Memory B cell (primary cell): ENCODE measurements around the gene RIF1.

Experiments used
- ATAC-seq: fragments of 150-1000 bp; cut with Tn5 transposase; 2 replicates; pipeline ENCODE4 v1.10.0; 2021; ENCODE audit warnings: low read depth, mild to moderate bottlenecking, moderate library complexity
- DNase-seq, 2 donors: peaks; one replicate each; pipeline ENCODE4 v3.0.0; 2022; ENCODE audit warnings: low spot score in 2 of 2
- H3K27ac Mint-ChIP-seq: one replicate; pipeline ENCODE4 v1.8.0; 2022; ENCODE audit warnings: mild to moderate bottlenecking, moderate library complexity, mixed read lengths
- H3K27me3 Mint-ChIP-seq: one replicate; pipeline ENCODE4 v1.8.0; 2022; ENCODE audit warnings: mixed read lengths
- H3K36me3 Mint-ChIP-seq: one replicate; pipeline ENCODE4 v1.8.0; 2022; ENCODE audit warnings: mild to moderate bottlenecking, mixed read lengths
- H3K4me1 Mint-ChIP-seq: one replicate; pipeline ENCODE4 v1.8.0; 2022; ENCODE audit warnings: mixed read lengths
- H3K4me3 Mint-ChIP-seq: one replicate; pipeline ENCODE4 v1.8.0; 2022; ENCODE audit warnings: mild to moderate bottlenecking, moderate library complexity, mixed read lengths
- H3K9me3 Mint-ChIP-seq: one replicate; pipeline ENCODE4 v1.8.0; 2022; ENCODE audit warnings: mixed read lengths

The RIF1 gene

DNA sequence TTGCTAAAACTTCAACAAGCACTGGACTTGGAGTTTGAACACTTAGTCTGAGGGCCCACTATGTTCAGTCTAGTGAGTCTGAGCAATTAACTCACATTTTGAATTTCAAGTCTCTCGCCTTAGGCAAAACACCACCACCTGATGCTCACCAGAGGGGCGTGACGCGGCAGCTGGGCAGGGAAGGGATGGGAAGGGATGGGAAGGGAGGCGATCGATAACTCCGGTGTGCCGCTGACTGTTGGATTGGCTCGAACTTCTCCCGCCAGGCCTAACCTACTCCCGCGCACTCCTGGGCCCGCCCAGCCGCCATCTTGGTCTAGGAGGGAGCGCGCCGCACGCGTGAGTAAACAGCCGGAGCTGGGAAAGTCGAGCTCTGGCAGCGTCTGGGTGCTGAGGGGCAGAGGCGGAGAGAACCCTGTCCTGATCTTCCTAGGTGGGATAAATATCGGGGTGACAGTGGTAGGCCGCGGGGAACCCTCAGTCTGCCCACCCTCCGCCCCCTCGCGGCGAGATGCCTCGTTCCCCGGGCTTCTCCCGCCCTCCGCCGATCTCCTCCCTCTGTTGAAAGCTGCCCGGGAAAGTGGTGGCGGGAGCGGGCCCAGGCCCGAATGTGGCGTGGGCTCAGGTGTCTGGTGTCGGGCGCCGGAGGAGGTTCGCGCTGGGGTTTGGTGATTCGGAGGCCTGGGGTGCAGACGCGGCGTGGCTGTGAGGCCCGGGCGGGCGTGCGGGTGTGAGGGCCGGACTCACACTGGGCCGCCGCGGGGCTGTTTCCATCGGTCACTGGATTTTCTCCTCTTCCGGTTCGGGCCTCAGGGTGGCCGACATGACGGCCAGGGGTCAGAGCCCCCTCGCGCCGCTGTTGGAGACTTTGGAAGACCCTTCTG is at the start of gene RIF1:
RIF1 (plus strand) TSS at position 302 of the 884 bp plus-strand sequence; CDS start at position 824, 522 bp downstream.
- no peaks in the 10 kb centered on the region for H3K9me3 Mint-ChIP-seq
- peak within 1 kb of the TSS; percentile 96 for H3K4me3 Mint-ChIP-seq
- peak; percentile 90 for ATAC-seq
- H3K27me3 Mint-ChIP-seq, result peaks cover 2% of the 10 kb centered on the region
- H3K36me3 Mint-ChIP-seq, result no peaks in the 10 kb centered on the region
- peak within 1 kb of the TSS; percentile 96 for H3K27ac Mint-ChIP-seq
- peak; percentile 64 to 75 for DNase-seq
- H3K4me1 Mint-ChIP-seq, result peaks cover 14% of the 10 kb centered on the region

DNA sequence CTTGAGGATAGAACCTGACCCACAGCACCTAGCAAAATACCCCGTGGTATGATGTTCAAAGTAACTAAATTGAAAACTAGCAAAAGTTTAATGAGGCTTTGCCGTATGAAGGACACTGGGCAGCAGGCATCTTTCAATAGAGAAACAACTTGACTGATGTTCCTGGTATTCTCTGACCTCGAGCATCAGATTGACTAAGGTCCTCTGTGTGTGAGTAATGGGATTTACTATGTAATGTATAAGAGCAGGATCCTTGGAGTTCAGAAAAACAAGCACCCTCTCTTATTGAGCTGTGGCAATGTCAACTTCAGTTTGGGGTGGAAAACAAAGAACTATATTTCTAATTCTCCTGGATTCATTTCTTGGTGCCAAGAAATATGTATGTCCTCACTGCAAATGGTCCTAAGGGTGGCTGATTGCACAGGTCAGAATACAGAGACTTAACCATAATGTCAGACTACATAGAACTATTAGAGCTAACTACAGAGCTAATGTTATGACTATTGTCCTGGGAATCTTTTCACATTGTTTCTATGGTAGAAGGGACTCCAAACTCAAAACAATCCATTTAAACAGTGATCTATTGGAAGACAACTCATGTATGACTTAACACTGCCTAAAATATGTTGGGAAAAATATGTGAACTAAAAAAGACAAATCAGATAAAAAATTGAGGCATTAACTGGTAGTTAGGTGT is 47.9 kb upstream of the RIF1 start:
- Mint-ChIP-seq H3K27ac (no peak overlapping the region), H3K36me3 (no peaks in the 10 kb centered on the region), H3K4me3 (no peak overlapping the region), H3K4me1 (no peaks in the 10 kb centered on the region), H3K9me3 (no peaks in the 10 kb centered on the region), H3K27me3 (no peaks in the 10 kb centered on the region)
- ATAC-seq (no peak), DNase-seq (no peak)

GRCh38 chr2:151363709-151364108 is 46.0 kb upstream of the RIF1 start:
- H3K27ac Mint-ChIP-seq, result no peak overlapping the region
- H3K4me1 Mint-ChIP-seq, result no peaks in the 10 kb centered on the region
- no peaks in the 10 kb centered on the region for H3K27me3 Mint-ChIP-seq
- ATAC-seq (peak; percentile 95), DNase-seq (no peak)
- H3K4me3 Mint-ChIP-seq, result peak overlapping the region; percentile 34
- no peaks in the 10 kb centered on the region for H3K9me3 Mint-ChIP-seq
- H3K36me3 Mint-ChIP-seq, result no peaks in the 10 kb centered on the region

- Mint-ChIP-seq H3K27me3 (peaks cover 3% of the 10 kb centered on the region), H3K27ac (no peak overlapping the region), H3K36me3 (no peaks in the 10 kb centered on the region), H3K4me3 (no peak overlapping the region), H3K4me1 (no peaks in the 10 kb centered on the region), H3K9me3 (no peaks in the 10 kb centered on the region)
- no peak for ATAC-seq
- no peak for DNase-seq
These were observed 42.1 kb upstream of the RIF1 start for GRCh38 chr2:151367571-151367970.

- DNase-seq (no peak), ATAC-seq (no peak)
- no peaks in the 10 kb centered on the region for H3K9me3 Mint-ChIP-seq
- H3K36me3 Mint-ChIP-seq, result no peaks in the 10 kb centered on the region
- no peaks in the 10 kb centered on the region for H3K4me1 Mint-ChIP-seq
- no peak overlapping the region for H3K4me3 Mint-ChIP-seq
- H3K27me3 Mint-ChIP-seq, result peaks cover 3% of the 10 kb centered on the region
- H3K27ac Mint-ChIP-seq, result no peak overlapping the region
These were observed 35.3 kb upstream of the RIF1 start for GRCh38 chr2:151374436-151374835.

DNA sequence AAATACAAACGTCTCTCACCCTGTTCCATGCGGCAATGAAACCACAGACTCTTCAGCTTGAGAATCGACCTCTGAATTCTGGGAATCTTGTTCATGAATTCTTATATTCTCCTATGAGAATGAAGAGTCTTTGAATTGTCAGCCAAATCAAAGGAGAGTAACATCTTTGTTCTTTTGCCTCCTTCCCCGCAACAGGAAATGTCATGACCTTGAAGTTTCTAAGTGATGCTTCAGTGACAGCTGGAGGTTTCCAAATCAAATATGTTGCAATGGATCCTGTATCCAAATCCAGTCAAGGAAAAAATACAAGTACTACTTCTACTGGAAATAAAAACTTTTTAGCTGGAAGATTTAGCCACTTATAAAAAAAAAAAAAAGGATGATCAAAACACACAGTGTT is 30.5 kb upstream of the RIF1 start:
- no peak for ATAC-seq
- Mint-ChIP-seq H3K4me3 (no peak overlapping the region), H3K4me1 (no peaks in the 10 kb centered on the region), H3K27ac (no peak overlapping the region), H3K36me3 (no peaks in the 10 kb centered on the region), H3K9me3 (no peaks in the 10 kb centered on the region), H3K27me3 (peaks cover 2% of the 10 kb centered on the region)
- DNase-seq, result no peak

- no peaks in the 10 kb centered on the region for H3K36me3 Mint-ChIP-seq
- peaks cover 2% of the 10 kb centered on the region for H3K27me3 Mint-ChIP-seq
- no peak overlapping the region for H3K27ac Mint-ChIP-seq
- ATAC-seq (no peak), DNase-seq (no peak)
- H3K4me1 Mint-ChIP-seq, result no peaks in the 10 kb centered on the region
- no peak overlapping the region for H3K4me3 Mint-ChIP-seq
- H3K9me3 Mint-ChIP-seq, result no peaks in the 10 kb centered on the region
These were observed 29.0 kb upstream of the RIF1 start for GRCh38 chr2:151380580-151381235.

DNA sequence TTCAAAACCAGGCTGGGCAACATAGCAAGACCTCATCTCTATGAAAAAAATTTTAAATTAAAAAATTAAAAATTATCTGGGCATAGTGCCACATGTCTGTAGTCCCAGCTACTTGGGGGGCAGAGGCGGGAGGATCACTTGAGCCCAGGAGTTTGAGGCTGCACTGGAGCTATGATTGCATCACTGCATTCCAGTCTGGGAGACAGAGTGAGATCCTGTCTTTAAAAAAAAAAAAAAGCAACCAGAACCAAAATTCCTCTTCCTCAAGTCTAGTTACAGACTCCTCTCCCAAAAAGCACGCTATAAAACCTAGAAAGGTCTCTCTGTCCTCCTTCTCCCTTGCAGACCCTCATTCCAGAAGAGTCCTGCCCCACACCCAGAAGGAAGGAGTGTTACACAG is 28.4 kb upstream of the RIF1 start:
- H3K4me1 Mint-ChIP-seq, result no peaks in the 10 kb centered on the region

GRCh38 chr2:151388011-151388410 is 21.7 kb upstream of the RIF1 start:
- peaks cover 6% of the 10 kb centered on the region for H3K27me3 Mint-ChIP-seq
- no peak overlapping the region for H3K4me3 Mint-ChIP-seq
- no peak overlapping the region for H3K27ac Mint-ChIP-seq
- H3K9me3 Mint-ChIP-seq, result peaks cover 3% of the 10 kb centered on the region
- H3K36me3 Mint-ChIP-seq, result peaks cover 3% of the 10 kb centered on the region
- H3K4me1 Mint-ChIP-seq, result no peaks in the 10 kb centered on the region
- ATAC-seq (no peak), DNase-seq (no peak)

More for the DNA sequence above, 28.4 kb upstream of the RIF1 start:
- Mint-ChIP-seq H3K27me3 (peaks cover 2% of the 10 kb centered on the region), H3K4me3 (no peak overlapping the region), H3K9me3 (no peaks in the 10 kb centered on the region), H3K27ac (no peak overlapping the region), H3K36me3 (no peaks in the 10 kb centered on the region)
- ATAC-seq (no peak), DNase-seq (no peak)

- no peak for ATAC-seq
- H3K36me3 Mint-ChIP-seq, result peaks cover 3% of the 10 kb centered on the region
These were observed 18.3 kb upstream of the RIF1 start for GRCh38 chr2:151391436-151391835.

DNA sequence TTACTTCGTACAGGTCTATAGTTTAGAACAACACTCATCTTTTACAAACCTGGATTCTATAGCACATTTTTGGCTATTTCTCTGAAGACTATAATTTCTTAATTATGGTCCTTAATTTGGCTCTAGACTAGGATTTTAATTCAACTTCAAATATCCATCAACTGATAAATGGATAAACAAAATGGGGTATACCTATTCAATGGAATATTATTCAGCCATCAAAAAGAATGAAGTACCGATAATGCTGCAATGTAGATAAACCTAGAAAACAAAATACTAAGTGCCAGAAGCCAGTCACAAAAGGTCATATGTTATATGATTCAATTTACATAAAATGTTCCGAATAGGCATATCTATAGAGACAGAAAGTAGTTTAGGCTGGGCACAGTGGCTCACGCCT is 15.2 kb upstream of the RIF1 start:
- no peak for DNase-seq
- H3K27ac Mint-ChIP-seq, result no peak overlapping the region
- ATAC-seq, result no peak
- H3K9me3 Mint-ChIP-seq, result peaks cover 3% of the 10 kb centered on the region
- H3K4me1 Mint-ChIP-seq, result no peaks in the 10 kb centered on the region
- peaks cover 3% of the 10 kb centered on the region for H3K36me3 Mint-ChIP-seq
- peaks cover 4% of the 10 kb centered on the region for H3K27me3 Mint-ChIP-seq
- H3K4me3 Mint-ChIP-seq, result no peak overlapping the region

More at GRCh38 chr2:151391436-151391835, 18.3 kb upstream of the RIF1 start:
- Mint-ChIP-seq H3K4me1 (no peaks in the 10 kb centered on the region), H3K4me3 (no peak overlapping the region), H3K27me3 (peaks cover 4% of the 10 kb centered on the region), H3K27ac (no peak overlapping the region), H3K9me3 (peaks cover 3% of the 10 kb centered on the region)
- DNase-seq, result no peak

DNA sequence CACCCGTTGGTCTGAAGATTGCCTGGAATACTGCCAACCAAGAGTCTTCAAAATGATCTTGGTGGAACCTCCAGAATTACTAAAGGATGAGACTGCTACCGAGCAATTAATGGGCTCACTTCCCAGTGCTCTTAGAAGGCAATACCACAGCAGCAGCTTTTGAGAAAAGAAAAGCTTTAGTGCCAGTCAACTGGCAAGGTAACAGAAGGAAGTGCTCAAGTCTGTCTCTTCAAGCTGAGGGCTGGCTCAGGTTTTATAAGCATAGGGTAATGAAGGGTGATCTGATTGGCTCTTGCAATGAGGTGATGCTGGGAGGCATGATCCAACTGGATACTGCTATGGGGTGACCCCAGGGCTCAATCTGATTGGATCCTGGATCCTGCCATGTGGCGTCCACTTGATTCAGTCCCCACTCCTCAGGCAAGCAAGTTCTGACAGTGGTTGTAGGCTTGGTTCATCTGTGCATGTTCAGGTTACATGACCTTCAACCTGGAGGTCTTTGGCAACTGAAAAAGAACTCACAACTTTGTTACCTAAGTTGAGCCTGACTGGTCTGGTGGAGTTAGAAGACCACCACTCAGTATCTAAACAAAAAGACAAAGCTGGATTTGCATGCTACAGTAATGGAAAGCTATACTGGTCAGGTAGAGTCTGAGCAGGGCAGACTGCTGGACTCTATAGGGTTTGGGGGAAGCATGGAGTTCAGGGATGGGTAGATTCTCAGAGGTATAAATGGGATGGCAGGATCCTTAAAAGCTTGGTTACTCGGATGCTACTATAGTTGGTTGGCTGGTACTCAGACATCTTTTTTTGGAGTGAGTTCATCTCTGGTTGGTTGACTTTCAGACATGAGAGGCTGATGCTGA is 14.0 kb upstream of the RIF1 start:
- no peak overlapping the region for H3K4me3 Mint-ChIP-seq
- ATAC-seq (no peak), DNase-seq (no peak)
- H3K27me3 Mint-ChIP-seq, result peaks cover 2% of the 10 kb centered on the region
- H3K4me1 Mint-ChIP-seq, result no peaks in the 10 kb centered on the region
- peaks cover under 1% of the 10 kb centered on the region for H3K9me3 Mint-ChIP-seq
- H3K36me3 Mint-ChIP-seq, result no peaks in the 10 kb centered on the region
- H3K27ac Mint-ChIP-seq, result no peak overlapping the region

- H3K4me3 Mint-ChIP-seq, result no peak overlapping the region
- H3K9me3 Mint-ChIP-seq, result no peaks in the 10 kb centered on the region
- H3K4me1 Mint-ChIP-seq, result no peaks in the 10 kb centered on the region
- H3K36me3 Mint-ChIP-seq, result no peaks in the 10 kb centered on the region
- DNase-seq, result no peak
- no peak for ATAC-seq
- no peaks in the 10 kb centered on the region for H3K27me3 Mint-ChIP-seq
- no peak overlapping the region for H3K27ac Mint-ChIP-seq
These were observed 9.7 kb upstream of the RIF1 start for GRCh38 chr2:151399981-151400380.
